HG03521 (cell line): ENCODE measurements around the gene DRC1.

Experiments used
- ATAC-seq: cut with Tn5 transposase; IDR thresholded peaks from one replicate; pipeline ENCODE4 v1.9.1; 2021; ENCODE audit warnings: mild to moderate bottlenecking, moderate library complexity; ENCODE audit not compliant: unreplicated experiment

The DRC1 gene

DNA sequence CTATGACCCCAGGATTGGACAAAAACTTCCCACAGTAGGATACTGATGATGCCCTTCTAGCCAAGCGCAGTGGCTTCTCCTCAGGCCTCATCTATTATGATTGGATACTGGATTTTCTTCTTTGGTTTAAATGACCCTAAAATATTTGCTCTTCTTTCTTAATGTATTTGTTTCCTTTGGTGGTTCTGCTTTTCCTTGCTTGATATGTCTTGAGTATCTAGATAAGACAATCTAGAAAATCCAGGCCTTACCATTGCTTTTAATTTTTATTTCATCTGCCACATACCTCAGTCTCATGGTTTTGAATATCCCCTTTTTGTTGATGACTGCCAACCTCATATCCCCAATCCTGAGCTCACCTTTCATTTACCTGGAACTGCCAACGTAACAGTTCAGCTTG lies 40.6 kb downstream of the DRC1 start:
- ATAC-seq = no peak

DNA sequence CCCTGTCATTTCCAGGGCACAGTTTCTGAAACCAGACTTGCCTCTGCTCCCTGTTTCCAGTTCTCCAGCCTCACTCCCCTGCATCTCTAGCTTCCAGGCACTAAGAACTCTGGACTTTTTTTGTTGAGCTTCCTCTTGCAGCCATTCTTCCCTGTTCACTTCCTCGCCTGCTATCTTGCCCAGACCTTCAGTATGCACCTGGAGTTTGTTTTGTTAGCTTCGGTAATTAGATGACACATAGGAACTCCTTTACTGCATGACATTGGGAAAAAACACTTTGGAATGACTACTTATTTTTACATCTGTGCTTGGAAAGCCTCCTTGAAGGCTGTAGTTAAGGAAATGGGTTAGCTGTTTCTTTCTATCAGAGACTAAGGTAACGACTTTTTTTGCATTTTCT lies 41.0 kb downstream of the DRC1 start:
- ATAC-seq = no peak

DNA sequence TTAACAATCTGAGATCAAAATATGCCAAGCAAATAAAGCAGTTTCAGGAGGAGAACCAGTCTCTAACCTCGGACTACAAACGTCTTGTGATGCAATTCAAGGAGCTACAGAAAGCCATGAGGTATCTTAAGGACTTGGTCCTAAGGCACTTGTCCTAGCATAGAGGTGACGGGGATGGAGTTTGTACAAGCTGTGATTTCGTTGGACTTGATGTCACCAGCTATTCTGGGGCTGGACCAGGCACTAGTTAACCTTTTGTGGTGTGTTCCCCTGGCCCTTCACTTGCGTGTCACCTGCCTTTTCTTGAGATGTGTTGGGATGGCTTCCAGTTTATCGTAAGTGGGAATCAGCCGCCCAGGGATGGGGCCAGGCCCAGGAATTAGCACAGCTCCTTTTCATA lies 42.5 kb downstream of the DRC1 start:
- ATAC-seq = no peak

DNA sequence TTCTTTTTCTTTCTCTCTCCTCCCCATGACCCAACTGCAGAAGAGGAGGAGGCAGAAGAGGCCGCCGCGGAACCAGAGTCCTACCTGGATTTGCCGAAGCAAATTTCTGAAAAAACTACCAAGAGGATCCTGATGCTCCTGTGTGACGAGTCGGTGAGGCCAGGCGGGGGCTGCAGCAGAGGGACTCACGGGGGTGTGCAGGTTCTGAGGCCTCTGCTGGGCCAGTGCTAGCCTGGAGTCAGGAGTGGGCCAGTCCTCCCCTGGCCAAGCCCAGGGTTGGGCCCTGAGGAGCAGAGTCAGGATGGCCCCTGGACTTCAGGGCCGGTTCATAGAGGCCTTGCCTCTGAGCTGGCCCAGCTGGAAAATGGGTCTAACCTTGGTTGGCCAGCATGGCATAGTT lies 46.9 kb downstream of the DRC1 start:
- no peak for ATAC-seq

DNA sequence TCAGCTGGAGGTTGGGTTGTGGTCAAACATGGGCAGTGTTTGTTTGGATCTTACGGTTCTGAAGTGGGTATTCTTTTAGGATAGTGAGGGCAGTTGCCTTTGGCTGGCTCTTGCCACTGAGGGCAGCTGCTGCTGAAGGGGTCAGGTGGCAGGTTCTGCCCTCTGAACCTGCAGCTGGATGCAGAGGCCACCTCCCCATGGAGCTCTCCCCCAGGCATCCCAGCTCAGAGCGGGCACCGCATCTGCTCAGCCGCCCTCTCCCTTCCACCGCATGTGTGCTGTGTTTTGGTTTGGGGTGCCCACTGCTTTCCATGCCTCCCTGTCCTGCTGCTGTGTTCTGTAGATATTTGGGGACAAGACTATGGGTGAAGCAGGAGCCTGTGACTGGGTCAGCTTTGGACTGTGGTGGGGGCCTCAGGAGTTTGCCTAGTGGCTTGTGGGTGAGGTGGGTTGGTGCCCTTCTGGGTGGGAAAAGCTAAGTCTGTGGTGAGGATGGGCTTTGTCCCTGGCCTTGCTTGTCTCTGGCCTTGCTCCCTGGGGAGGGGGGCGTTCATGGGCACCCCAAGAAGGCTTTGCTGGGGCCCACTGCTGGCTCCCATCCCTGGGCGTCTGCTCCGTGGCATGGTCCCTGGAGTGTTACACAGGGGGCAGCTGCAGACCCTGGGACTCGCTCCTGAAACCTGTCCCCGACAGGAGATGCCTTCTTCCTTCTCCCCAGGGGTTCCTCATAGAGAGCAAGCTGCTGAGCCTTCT lies 47.7 kb downstream of the DRC1 start:
- ATAC-seq = no peak

DNA sequence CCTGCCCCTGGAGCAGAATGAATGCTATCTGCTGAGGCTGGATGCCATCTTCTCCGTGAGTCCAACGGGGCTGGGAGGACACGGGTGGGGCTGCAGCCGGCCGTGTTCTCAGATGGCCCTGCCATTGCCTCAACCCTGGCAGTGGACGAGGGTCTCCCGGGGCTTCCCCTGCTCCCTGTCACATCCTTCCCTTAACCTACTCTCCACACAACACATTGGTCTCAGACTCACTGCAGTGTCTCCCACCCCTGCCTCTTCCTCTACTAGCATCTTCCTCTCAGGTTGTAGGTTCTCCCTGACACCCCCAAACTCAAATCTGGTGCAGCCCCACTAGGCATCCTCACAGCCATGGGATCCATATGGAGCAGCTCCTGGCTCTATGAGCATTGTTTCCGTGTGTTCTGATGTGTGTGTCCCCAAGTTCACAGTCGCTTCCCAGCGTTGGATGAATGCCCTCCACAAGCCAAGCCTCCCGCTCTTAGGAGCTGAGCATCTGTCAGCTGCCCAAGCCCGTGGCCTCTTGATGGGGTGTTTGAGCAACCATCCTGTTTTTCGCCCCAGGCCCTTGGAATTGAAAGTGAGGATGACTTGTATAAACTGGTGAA lies 48.4 kb downstream of the DRC1 start:
- no peak for ATAC-seq

DNA sequence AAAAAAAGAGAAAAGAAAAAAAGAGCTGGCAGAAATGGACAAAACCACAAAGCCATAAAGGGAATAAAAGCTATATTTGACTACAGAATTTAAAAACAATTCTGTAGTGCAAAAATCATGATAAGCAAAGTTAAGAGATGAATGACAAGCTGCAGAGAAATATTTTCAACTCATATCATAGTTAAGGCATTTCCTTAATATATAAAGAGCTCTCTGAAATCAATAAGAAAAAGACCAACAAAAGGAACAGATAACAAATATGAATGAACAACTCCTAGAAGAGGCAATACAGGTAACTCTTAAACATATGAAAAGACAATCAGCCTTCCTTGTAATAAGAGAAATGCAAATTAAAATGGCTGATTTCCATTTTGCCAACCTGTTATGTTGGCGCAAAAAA lies 50.0 kb downstream of the DRC1 start:
- no peak for ATAC-seq

DNA sequence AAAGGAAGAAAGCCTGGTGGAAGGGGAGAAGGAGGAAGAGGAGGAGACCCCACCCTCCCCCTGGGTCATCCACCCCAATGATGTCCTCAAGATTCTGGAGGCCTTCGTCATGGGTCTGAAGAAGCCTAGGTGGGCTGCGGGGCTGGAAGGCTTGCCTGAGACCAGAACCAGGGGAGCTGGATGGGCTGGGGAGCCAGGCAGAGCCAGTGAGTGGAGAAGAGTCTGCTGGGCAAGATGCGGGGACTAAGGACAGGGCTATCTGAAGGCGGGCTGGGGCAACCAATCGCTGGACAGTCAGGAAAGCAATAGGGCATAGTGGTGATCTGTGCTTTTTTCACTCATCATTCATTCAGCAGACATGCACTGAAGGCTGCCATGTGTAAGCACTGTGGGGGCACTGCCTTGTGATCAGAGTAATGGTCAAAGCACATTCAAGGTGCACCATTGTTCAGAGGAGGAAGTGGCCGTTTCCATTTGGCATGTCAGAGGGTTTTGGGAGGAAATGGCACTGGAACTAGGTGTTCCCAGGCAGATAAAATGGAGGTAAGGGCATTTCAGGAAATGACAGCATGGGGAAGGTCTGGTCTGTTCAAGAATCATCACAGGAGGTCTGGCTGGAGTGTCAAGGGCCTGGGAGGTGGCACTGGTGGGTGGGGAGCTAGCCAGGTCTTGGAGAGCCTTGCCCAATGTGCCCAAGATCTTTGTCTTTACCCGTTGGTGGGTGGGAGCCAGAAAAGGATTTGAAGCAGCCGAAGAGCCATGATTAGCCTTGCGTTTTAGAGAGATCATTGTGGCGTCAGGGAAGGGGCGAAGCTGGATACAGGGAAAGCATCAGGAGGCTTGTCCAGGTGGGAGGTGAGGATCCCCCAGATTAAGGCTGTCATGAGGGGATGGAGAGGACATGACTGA lies 52.0 kb downstream of the DRC1 start:
- ATAC-seq = no peak

DNA sequence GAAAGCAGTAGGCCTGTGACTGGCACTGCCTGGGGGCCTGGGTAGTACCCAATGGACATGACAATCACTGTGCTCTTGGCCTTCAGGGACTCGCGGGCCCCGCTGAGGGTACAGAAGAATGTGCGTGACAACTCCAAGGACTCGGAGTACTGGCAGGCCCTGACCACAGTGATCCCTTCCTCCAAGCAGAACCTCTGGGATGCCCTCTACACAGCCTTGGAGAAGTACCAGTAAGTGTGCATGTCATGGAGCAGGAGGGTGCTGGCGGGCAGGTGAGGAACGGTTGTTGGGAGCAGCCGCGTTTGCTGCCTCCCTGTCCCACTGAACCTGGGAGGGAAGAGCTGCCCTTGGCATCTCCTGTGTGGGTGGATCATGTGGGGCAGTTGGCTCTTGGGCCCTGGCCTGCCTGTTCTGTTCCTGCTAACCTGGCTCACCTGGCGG lies 52.9 kb downstream of the DRC1 start:
- ATAC-seq = no peak

DNA sequence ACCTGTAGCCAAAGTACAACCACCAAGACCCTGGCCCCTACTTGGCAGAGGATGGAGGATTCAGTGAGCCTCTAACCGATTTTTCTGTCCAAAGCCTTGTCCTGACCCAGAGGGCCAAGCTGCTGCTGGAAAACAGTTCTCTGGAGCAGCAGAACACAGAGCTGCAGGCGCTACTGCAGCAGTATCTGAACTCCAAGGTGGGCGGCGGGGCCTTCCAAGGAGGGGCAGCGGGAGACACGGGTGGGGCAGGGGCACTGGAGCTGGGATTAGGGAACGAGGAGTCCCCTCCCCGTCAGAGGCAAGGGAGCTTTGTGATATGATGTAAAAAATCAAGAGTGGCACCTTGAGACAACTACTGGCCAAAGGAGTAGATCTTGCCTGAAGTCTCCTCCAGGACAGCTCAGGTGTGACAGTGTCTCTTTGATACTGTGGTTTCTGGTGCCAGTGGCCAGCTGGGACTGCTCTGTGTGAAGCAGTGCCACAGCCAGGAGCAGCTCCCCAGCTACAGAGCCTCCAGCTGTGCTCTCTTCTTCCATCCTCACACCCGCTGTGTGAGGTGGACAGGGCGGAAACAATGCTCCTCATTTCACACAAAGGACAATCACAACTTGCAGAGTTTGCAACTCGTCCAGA lies 53.4 kb downstream of the DRC1 start:
- ATAC-seq = no peak

DNA sequence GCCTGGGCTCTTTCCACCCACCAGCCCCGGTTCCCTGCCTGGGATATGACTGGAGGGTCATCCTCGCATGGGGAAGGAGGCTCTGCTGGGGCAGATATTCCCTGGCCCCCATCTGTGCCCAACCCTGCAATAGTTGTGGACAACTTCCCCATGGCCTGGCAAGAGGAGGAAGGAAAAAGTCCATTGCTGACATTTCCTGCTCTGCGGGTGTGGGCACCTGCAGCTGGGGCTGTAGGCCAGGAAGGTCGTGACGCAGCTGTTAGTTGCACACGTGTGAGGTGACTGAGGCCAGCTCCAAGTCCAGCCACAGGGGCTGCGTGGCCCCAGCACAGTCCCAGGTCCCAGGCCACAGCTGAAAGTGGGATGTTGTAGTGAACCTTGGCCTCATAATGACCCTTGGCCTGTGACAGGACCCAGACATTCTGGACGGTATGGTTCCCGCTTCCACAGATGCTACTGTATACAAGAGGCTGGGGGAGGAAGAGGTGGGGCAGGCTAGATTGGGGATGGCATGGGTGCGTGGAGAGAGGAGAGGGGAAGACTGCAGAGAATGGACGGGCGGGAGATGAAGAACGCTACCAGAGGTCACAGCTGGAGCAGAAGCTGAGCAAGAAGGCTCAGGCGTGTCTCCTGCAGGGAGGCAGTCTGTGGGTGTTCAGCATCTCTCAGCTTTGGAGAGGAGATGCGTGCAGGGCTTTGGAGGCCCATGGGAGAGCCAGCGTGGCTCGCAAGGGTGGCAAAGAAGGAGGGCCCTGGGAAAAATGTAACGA lies 54.1 kb downstream of the DRC1 start:
- no peak for ATAC-seq

DNA sequence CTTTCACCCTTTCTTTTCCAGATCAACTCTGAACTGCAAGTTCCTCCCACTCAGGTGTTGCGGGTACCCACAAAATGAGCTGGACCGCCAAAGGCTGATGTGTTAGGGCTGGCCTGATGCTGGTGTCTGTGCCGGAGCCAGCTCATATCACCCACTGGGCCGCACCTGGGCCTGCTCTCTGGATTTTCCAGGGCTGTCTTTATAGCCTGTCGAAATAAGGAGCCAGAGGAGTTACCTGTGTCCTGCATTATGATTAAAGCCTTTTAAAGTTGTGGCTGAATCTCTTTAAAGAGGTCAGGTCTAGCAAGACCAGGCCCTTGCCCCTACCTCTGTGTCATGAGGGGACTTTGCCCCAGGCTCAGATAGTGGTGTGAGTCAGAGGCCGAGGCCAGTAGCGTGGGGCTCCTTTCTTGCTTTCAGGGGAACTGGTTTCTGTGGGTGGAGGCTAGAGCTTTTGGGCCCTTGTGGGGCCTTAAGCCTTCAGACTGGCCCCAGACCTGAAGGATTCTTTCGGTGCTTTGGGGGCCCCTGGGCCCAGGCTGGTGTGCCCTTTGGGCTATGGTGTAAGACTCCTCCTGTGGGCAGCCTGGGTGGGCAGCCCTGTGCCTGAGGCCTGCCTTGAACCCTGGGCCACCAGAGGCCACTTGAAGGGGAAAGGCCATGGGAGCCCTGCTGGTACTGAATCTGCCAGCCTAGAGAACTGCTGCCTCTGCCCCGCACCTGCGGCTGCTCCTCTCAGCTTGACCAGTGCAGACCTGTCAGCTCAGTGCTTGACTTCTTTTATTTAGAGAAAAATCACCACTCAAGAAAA lies 54.9 kb downstream of the DRC1 start:
- ATAC-seq = no peak

DNA sequence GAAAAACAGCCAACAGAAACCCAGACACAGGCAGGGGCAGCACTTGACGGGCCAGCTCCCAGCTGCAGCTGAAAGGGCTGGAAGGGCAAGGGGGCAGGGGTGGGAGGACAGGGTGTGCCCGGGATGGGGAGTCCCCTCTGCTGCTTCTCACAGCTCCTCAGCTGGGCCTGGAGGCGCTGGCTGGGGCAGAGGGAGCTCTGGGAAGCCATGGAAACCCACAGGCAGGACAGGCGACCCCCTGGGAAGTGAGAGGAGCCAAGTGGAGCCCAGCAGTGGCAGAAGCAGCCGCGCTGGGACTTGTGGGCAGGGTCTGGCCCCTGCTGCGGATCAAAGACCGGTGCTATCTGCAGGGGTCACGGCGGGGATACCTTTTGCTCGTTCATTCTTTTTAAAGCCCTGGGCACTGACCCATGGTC lies 55.5 kb downstream of the DRC1 start:
- no peak for ATAC-seq

DNA sequence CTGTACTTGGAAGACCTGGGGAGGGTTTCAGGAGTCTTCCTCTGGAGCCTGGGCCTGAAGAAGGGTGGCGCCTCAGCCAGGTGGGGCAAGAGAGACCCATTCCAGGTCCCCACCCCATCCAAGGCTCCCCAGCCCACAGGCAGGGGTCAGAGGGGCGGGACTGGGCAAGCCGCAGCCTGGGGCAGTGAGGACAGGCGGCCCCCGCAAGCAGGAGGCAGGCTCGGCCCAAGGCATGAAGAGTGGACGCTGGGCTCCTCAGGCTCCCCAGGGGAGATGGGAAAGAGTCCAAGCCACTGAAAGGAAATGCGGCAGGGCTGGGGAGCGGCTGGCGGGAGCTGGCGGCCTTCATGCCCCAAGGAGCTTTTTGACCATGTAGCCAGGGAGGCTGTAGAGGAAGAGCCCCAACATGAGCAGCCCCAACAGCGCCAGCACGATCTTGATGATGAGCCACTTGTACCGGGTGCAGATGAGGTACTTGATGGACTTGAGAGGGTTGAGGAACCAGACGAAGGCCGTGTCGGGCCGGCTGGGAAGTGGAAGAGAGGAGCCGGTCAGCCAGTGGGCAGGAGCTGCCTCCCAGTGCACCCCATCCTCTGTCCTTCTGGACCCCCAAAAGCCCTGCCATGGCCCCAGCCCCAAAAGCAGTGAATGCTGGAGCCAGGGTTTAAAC lies 56.1 kb downstream of the DRC1 start:
- ATAC-seq = no peak

DNA sequence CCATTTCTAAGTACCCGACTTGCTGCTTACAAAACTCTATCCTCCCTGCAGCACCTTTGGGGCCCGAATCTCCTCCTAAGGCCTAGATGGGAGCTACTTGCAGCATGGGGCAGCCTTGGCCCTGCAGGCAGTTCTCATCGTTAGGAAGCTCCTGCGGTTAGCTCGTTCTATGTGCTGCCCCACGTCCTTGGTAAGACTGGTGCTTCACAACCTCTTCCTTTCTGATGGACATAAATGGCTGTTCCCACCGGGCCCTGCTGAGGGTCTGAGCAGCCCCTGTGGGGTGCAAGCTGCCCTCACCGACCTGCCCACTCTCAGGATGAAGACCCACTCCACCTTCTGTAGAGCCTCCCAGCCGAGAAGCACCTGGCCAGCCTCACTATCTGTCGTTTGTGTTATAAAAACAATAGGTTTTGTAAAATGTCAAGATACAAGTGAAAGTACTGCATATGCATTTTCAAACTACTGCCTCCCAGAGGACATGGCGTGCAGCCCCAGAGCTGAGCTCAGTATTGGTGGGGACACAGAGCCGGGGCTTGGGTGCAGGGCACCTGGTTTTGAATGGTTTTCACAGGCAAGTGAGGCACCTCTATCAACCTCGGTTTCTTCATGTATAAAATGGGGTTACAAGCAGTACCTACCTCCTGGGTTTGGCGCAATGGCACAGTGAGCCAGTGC lies 56.8 kb downstream of the DRC1 start:
- no peak for ATAC-seq

DNA sequence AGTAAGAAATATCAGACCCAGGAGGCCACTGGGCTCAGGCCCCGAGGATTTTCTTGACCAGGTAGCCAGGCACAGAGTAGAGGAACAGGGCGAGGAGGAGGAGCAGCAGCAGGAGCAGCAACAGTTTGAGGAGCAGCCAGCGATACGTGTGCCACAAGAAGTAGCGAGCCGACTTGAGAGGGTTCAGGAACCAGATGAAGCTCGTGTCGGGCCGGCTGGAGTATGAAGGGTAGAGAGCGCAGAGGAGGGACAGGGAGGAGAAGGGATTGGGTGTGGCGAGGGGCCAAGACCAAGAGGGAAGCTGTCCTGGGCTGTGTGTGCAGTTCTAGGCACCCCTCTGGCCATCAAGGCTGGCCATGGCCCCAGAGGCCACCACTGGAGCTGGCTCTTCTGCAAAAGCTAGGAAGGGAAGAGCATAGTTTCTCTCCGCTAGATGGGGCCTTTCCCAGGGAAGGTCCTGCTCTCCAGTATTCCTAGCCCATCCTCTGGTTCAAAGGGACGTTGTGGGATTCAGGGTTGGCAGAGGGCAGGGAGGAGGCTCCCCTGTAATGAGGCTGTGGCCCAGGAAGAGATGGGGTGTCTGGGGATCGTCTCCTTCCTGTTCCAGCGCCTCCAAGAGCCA lies 58.4 kb downstream of the DRC1 start:
- ATAC-seq = no peak

DNA sequence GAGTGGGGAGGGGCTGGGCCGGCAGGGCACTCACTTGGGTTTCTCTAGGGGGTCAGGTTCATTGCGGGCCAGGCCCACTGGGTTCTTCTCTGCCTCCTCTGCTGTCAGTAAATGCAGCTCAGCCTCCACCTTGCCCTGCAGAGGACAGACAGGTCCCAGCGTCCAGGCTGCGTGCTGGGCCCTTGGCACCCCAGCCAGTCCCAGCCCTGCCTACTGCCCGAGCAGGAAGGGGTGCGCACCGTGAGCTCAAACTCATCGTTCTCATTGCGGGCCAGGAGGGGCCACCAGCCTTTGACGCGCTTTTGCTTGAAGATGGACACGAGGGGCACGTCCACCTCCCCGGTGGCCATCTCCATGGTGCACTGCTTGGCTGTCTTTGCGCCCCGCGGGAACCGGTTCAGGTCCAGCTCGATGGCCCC lies 58.9 kb downstream of the DRC1 start:
- no peak for ATAC-seq

DNA sequence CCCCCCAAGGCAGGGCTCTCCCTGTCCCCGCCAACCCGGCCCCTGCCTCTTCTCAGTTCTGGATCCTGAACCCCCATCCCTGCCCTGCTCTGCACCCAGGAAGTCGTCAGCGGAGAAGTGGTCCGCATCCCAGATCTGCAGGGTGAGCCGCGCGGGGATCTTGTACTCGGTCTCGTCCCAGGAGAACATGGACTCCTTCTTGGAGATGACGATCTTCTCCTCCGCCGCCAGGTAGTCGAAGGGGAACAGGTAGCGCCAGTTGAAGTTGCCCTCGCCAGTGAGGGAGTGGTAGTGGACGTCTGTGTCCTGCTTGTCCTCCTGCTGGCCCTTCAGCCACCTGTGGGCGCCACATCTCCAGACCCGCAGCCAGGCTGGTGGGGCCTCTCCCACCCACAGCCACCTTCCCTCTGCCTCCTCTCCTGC lies 59.9 kb downstream of the DRC1 start:
- ATAC-seq = no peak
